ENCODE data around the gene PCDHB6. TPM values are rescaled to one million over a fixed set of nuclear protein-coding genes. Genes with fewer than 3 reads are reported as not detected.
A peak's percentile ranks its signal among the peaks of the same experiment; 100 is the strongest.
"Not testable (repeated sequence)": the region's sequence is repeated elsewhere in the genome, so short reads cannot be mapped to it uniquely, and the experiment has no call there.

Gene PCDHB6
- polyA plus RNA-seq, 1 of the 3 experiments (the other 2 are of a cell fraction): 5.0 TPM

- H3F3A ChIP-seq (replicated peaks; ENCODE audit: insufficient read depth): no peaks in the 10 kb centered on the region
- H3K9me3 ChIP-seq: 0 out of 2 replicates have a peak, but pooled peaks cover 3% of the 10 kb centered on the region
- ChIA-PET CTCF (interaction anchor here (1.1 to 1.6 kb wide), 2 partner anchors 15 to 42 kb away, joined by 4 to 5 read pairs; partner anchors contain the start of gene PCDHB6), POLR2A (no interaction called here)
- no peaks in the 10 kb centered on the region for H3K9me2 ChIP-seq
- H3K27ac ChIP-seq (ENCODE audit: low read depth in 2 of 2, low read length in 1 of 2): no peak within 1 kb of the TSS
- H3K27me3 ChIP-seq (ENCODE audit: insufficient read depth): no peaks in the 10 kb centered on the region
- TF ChIP-seq RCOR1 (IDR thresholded peaks at IDR 0.05; ENCODE audit: low read length) (no peak), NFIC (IDR thresholded peaks at IDR 0.05; ENCODE audit: borderline replicate concordance) (no peak), FOXJ3 (CRISPR knock-in tag; IDR thresholded peaks at IDR 0.05) (no peak), FOSL2 (IDR thresholded peaks at IDR 0.05; ENCODE audit: borderline replicate concordance, low read depth) (no peak), EP300 (IDR thresholded peaks at IDR 0.05; ENCODE audit: borderline replicate concordance in 1 of 2, low read depth in 1 of 2, low read length in 1 of 2) (no peak), USF2 (IDR thresholded peaks at IDR 0.05; ENCODE audit: borderline replicate concordance, low read depth, low read length) (no peak), CTCF (IDR thresholded peaks at IDR 0.05) (peak; percentile 36), SMC3 (IDR thresholded peaks at IDR 0.05; ENCODE audit: low read depth, low read length) (no peak), PBX3 (IDR thresholded peaks at IDR 0.05) (no peak)
- H3K9ac ChIP-seq: no peak within 1 kb of the TSS
- H3K79me2 ChIP-seq (ENCODE audit: insufficient read depth): no peaks in the 10 kb centered on the region
- DNase-seq: no peak
- no peak within 1 kb of the TSS for H3K4me2 ChIP-seq
- no peak within 1 kb of the TSS for H2AFZ ChIP-seq (ENCODE audit: low read depth)
- no peaks in the 10 kb centered on the region for H3K4me1 ChIP-seq (ENCODE audit: control insufficient read depth in 1 of 2, insufficient read depth in 2 of 2, low read depth in 1 of 2, low read length in 1 of 2)
- H3K4me3 ChIP-seq (ENCODE audit: low read depth in 2 of 2, low read length in 1 of 2): no peak within 1 kb of the TSS; a peak in 2 of 4 replicates
- H3K36me3 ChIP-seq (replicated peaks in 1 of 2; ENCODE audit: control insufficient read depth in 1 of 2, insufficient read depth in 2 of 2, low read length in 1 of 2): no peaks in the 10 kb centered on the region
- WGBS (ENCODE audit: low lambda C conversion rate): 50% methylated on average over 22 of the region's 22 CpGs
- H4K20me1 ChIP-seq (ENCODE audit: insufficient read depth): no peaks in the 10 kb centered on the region
Observed at GRCh38 chr5:141135030-141135717, 14.7 kb upstream of the PCDHB6 start, which contains the start of gene PCDHB5. Gene PCDHB5, plus strand, starts transcription at chr5:141135206. Its CDS starts 229 bp downstream, at chr5:141135435.

- no peaks in the 10 kb centered on the region for H3K36me3 ChIP-seq (replicated peaks in 1 of 2; ENCODE audit: control insufficient read depth in 1 of 2, insufficient read depth in 2 of 2, low read length in 1 of 2)
- H3K27me3 ChIP-seq (ENCODE audit: insufficient read depth): no peaks in the 10 kb centered on the region
- H3K27ac ChIP-seq (ENCODE audit: low read depth in 2 of 2, low read length in 1 of 2): no peak overlapping the region
- 0 out of 2 replicates have a peak, but pooled peaks cover 3% of the 10 kb centered on the region for H3K9me3 ChIP-seq
- H3K4me2 ChIP-seq: no peak overlapping the region
- H3K4me1 ChIP-seq (ENCODE audit: control insufficient read depth in 1 of 2, insufficient read depth in 2 of 2, low read depth in 1 of 2, low read length in 1 of 2): no peaks in the 10 kb centered on the region
- ChIA-PET POLR2A (no interaction called here), CTCF (interaction anchor here (1.1 to 1.6 kb wide), 2 partner anchors 14 to 41 kb away, joined by 4 to 5 read pairs; partner anchors contain the start of gene PCDHB6)
- H3K4me3 ChIP-seq (ENCODE audit: low read depth in 2 of 2, low read length in 1 of 2): no peak overlapping the region; a peak in 1 of 4 replicates
- no peaks in the 10 kb centered on the region for H3K79me2 ChIP-seq (ENCODE audit: insufficient read depth)
- H3K9ac ChIP-seq: no peak overlapping the region
- H3K9me2 ChIP-seq: no peaks in the 10 kb centered on the region
- no peaks in the 10 kb centered on the region for H4K20me1 ChIP-seq (ENCODE audit: insufficient read depth)
- H2AFZ ChIP-seq (ENCODE audit: low read depth): no peak overlapping the region
- TF ChIP-seq SIN3A (IDR thresholded peaks at IDR 0.05; ENCODE audit: borderline replicate concordance, low read depth, low read length): no peak
- TF ChIP-seq EP300 (IDR thresholded peaks at IDR 0.05; ENCODE audit: borderline replicate concordance in 1 of 2, low read depth in 1 of 2, low read length in 1 of 2): no peak
- no peak for TF ChIP-seq FOSL2 (IDR thresholded peaks at IDR 0.05; ENCODE audit: borderline replicate concordance, low read depth)
- TF ChIP-seq RXRA (IDR thresholded peaks at IDR 0.05; ENCODE audit: borderline replicate concordance, low read depth): no peak
- no peak for TF ChIP-seq GABPA (IDR thresholded peaks at IDR 0.05; ENCODE audit: low read depth)
- no peak for TF ChIP-seq FOXJ3 (CRISPR knock-in tag; IDR thresholded peaks at IDR 0.05)
- TF ChIP-seq TEAD4 (IDR thresholded peaks at IDR 0.05; ENCODE audit: borderline replicate concordance, insufficient read depth): no peak
- TF ChIP-seq SMC3 (IDR thresholded peaks at IDR 0.05; ENCODE audit: low read depth, low read length): no peak
- no peak for TF ChIP-seq POLR2AphosphoS5 (IDR thresholded peaks at IDR 0.05; ENCODE audit: low read depth, low read length)
- no peak for TF ChIP-seq NRF1 (IDR thresholded peaks at IDR 0.05; ENCODE audit: low read depth, low read length)
- TF ChIP-seq RFX5 (IDR thresholded peaks at IDR 0.05; ENCODE audit: low read length): no peak
- no peak for TF ChIP-seq TCF12 (IDR thresholded peaks at IDR 0.05)
- no peak for TF ChIP-seq MEF2A (IDR thresholded peaks at IDR 0.05; ENCODE audit: borderline replicate concordance, low read depth)
- DNase-seq: no peak
- 72% methylated on average over 19 of the region's 19 CpGs for WGBS (ENCODE audit: low lambda C conversion rate)
- H3F3A ChIP-seq (replicated peaks; ENCODE audit: insufficient read depth): no peaks in the 10 kb centered on the region
Observed at GRCh38 chr5:141135718-141136266, 14.1 kb upstream of the PCDHB6 start.

GRCh38 chr5:141137346-141137745, 12.5 kb upstream of the PCDHB6 start:
- H3K4me2 ChIP-seq; H3K4me3 ChIP-seq (ENCODE audit: low read depth in 2 of 2, low read length in 1 of 2); H3K9me2 ChIP-seq; H3K27ac ChIP-seq (ENCODE audit: low read depth in 2 of 2, low read length in 1 of 2); H3K27me3 ChIP-seq (ENCODE audit: insufficient read depth); H3F3A ChIP-seq (replicated peaks; ENCODE audit: insufficient read depth); POLR2A ChIA-PET; H3K9me3 ChIP-seq; H4K20me1 ChIP-seq (ENCODE audit: insufficient read depth); H3K9ac ChIP-seq; DNase-seq; H2AFZ ChIP-seq (ENCODE audit: low read depth); H3K36me3 ChIP-seq (replicated peaks in 1 of 2; ENCODE audit: control insufficient read depth in 1 of 2, insufficient read depth in 2 of 2, low read length in 1 of 2); H3K79me2 ChIP-seq (ENCODE audit: insufficient read depth); H3K4me1 ChIP-seq (ENCODE audit: control insufficient read depth in 1 of 2, insufficient read depth in 2 of 2, low read depth in 1 of 2, low read length in 1 of 2): not testable (repeated sequence)
- CTCF ChIA-PET: interaction anchor here (1.1 to 2.2 kb wide), 2 partner anchors 15 to 296 kb away, joined by 4 to 6 read pairs; partner anchors contain the start of genes PCDHA8 and PCDHB4
- whole genome bisulfite sequencing (ENCODE audit: low lambda C conversion rate): 79% methylated on average over 20 of the region's 34 CpGs

Measured in SK-N-SH (cell line).